Hepatocyte (in vitro differentiated cells): Measurements from ENCODE around the gene PPP2R1B. TPM values are rescaled to one million over a fixed set of nuclear protein-coding genes. Genes with fewer than 3 reads are reported as not detected.

Source experiments
- DNase-seq: peaks from one replicate; pipeline ENCODE4 v3.0.0-alpha.2; 2016; ENCODE audit warnings: low spot score
- H2AFZ ChIP-seq: fragments of 200-600 bp; sonication (generic); 2 replicates; pipeline ENCODE4 v1.6.0; 2016; ENCODE audit warnings: antibody characterized with exemption, mild to moderate bottlenecking
- H3K27ac ChIP-seq: fragments of 200-600 bp; sonication (generic); 2 replicates; pipeline ENCODE4 v1.5.1; 2016; ENCODE audit warnings: mild to moderate bottlenecking
- H3K27me3 ChIP-seq: fragments of 200-600 bp; sonication (generic); 2 replicates; pipeline ENCODE4 v1.6.1; 2016
- H3K36me3 ChIP-seq: fragments of 200-600 bp; sonication (generic); replicated peaks from 2 replicates; pipeline ENCODE4 v1.5.1; 2016; ENCODE audit warnings: low read depth; ENCODE audit not compliant: insufficient read depth
- H3K4me1 ChIP-seq: fragments of 200-600 bp; sonication (generic); 2 replicates; pipeline ENCODE4 v1.5.1; 2016; ENCODE audit warnings: mild to moderate bottlenecking, moderate library complexity; ENCODE audit not compliant: insufficient read depth
- H3K4me2 ChIP-seq: fragments of 200-600 bp; sonication (generic); 2 replicates; pipeline ENCODE4 v1.6.0; 2016
- H3K4me3 ChIP-seq: fragments of 200-600 bp; sonication (generic); 2 replicates; pipeline ENCODE4 v1.5.1; 2016; ENCODE audit warnings: mild to moderate bottlenecking
- H3K79me2 ChIP-seq: fragments of 200-600 bp; sonication (generic); 2 replicates; pipeline ENCODE4 v1.6.0; 2017; ENCODE audit warnings: mild to moderate bottlenecking
- H3K9me2 ChIP-seq: fragments of 200-600 bp; sonication (generic); replicated peaks from 2 replicates; pipeline ENCODE4 v1.6.0; 2017; ENCODE audit warnings: mild to moderate bottlenecking; ENCODE audit not compliant: insufficient read depth
- H3K9me3 ChIP-seq: fragments of 200-600 bp; sonication (generic); 2 replicates; pipeline ENCODE4 v1.5.1; 2016; ENCODE audit warnings: low read depth, mild to moderate bottlenecking
- H4K20me1 ChIP-seq: fragments of 200-600 bp; sonication (generic); 2 replicates; pipeline ENCODE4 v1.6.0; 2016; ENCODE audit warnings: mild to moderate bottlenecking; ENCODE audit not compliant: insufficient read depth, poor library complexity, severe bottlenecking
- CTCF ChIP-seq: fragments of 200-600 bp; sonication (generic); IDR thresholded peaks from 2 replicates; pipeline ENCODE4 v1.5.1; 2016; ENCODE audit warnings: antibody characterized with exemption, mild to moderate bottlenecking; ENCODE audit not compliant: poor library complexity
- EZH2 ChIP-seq: fragments of 200-600 bp; sonication (generic); IDR thresholded peaks from 2 replicates; pipeline ENCODE4 v1.6.1; 2016; ENCODE audit warnings: antibody characterized with exemption, mild to moderate bottlenecking, borderline replicate concordance
- EZH2phosphoT487 ChIP-seq: fragments of 200-600 bp; sonication (generic); IDR thresholded peaks from one replicate; pipeline ENCODE4 v1.6.1; 2018; ENCODE audit warnings: antibody characterized with exemption, mild to moderate bottlenecking, low read depth, moderate library complexity; ENCODE audit not compliant: unreplicated experiment, severe bottlenecking
- WGBS: methylation state at CpG from one replicate; pipeline ENCODE4 v1.1.6; 2016; ENCODE audit warnings: low lambda C conversion rate; ENCODE audit errors: missing lambda C conversion rate; 5-methylcytosine and 5-hydroxymethylcytosine counted together
- polyA plus RNA-seq: library from polyadenylated mRNA; unstranded; fragments of >200 nt; fragmentation: Nextera tagmentation; extraction: Ambion mirVana; gene quantifications from 2 replicates; pipeline ENCODE4 v1.2.1, GENCODE V29; 2016
- total RNA-seq: library from RNA; depleted of rRNA; stranded (reverse); fragments of >200 nt; gene quantifications from 2 replicates; pipeline ENCODE4 v1.2.3, GENCODE V29; 2014

PPP2R1B gene
- total and polyA plus RNA-seq, 2 experiments from 2014 or later, result 25.3 to 41.0 TPM

- H3K9me3 ChIP-seq, result no peaks in the 10 kb centered on the region
- H3K4me2 ChIP-seq, result no peak overlapping the region
- no peaks in the 10 kb centered on the region for H3K27me3 ChIP-seq
- H3K4me3 ChIP-seq, result no peak overlapping the region
- no peaks in the 10 kb centered on the region for H3K36me3 ChIP-seq
- peaks cover 42% of the 10 kb centered on the region for H3K79me2 ChIP-seq
- H3K9me2 ChIP-seq, result no peaks in the 10 kb centered on the region
- no peak overlapping the region for H2AFZ ChIP-seq
- H3K27ac ChIP-seq, result no peak overlapping the region
- no peak for TF ChIP-seq EZH2phosphoT487
- TF ChIP-seq EZH2, result no peak
- no peak for TF ChIP-seq CTCF
- no peak for DNase-seq
- H3K4me1 ChIP-seq, result no peaks in the 10 kb centered on the region
- H4K20me1 ChIP-seq, result no peaks in the 10 kb centered on the region
- WGBS, result 79% methylated on average over 4 of the region's 4 CpGs
Observed at GRCh38 chr11:111694851-111695250, 71.3 kb downstream of the PPP2R1B start.

GRCh38 chr11:111693224-111693937 lies 72.8 kb downstream of the PPP2R1B start:
- no peaks in the 10 kb centered on the region for H3K9me3 ChIP-seq
- TF ChIP-seq EZH2 (no peak), CTCF (no peak), EZH2phosphoT487 (no peak)
- no peak overlapping the region for H3K27ac ChIP-seq
- H3K27me3 ChIP-seq, result no peaks in the 10 kb centered on the region
- no peak overlapping the region for H2AFZ ChIP-seq
- DNase-seq, result no peak
- no peaks in the 10 kb centered on the region for H3K36me3 ChIP-seq
- H3K9me2 ChIP-seq, result no peaks in the 10 kb centered on the region
- WGBS, result 86% methylated on average over 6 of the region's 6 CpGs
- H3K4me1 ChIP-seq, result no peaks in the 10 kb centered on the region
- no peak overlapping the region for H3K4me2 ChIP-seq
- H3K4me3 ChIP-seq, result no peak overlapping the region
- peaks cover 30% of the 10 kb centered on the region for H3K79me2 ChIP-seq
- H4K20me1 ChIP-seq, result no peaks in the 10 kb centered on the region

- Histone ChIP-seq H3K79me2 (peaks cover 17% of the 10 kb centered on the region), H3K36me3 (no peaks in the 10 kb centered on the region), H3K4me3 (no peak overlapping the region), H3K4me1 (no peaks in the 10 kb centered on the region), H3K4me2 (no peak overlapping the region), H3K27me3 (no peaks in the 10 kb centered on the region), H3K9me2 (no peaks in the 10 kb centered on the region), H4K20me1 (no peaks in the 10 kb centered on the region), H3K27ac (no peak overlapping the region), H3K9me3 (no peaks in the 10 kb centered on the region), H2AFZ (no peak overlapping the region)
- no peak for DNase-seq
- 72% methylated on average over 3 of the region's 3 CpGs for WGBS
- TF ChIP-seq EZH2, result no peak
- TF ChIP-seq CTCF, result no peak
Observed at GRCh38 chr11:111691741-111692140, 74.4 kb downstream of the PPP2R1B start.
